ENCODE results near the gene SOX14. TPM values are rescaled to one million over a fixed set of nuclear protein-coding genes. Genes with fewer than 3 reads are reported as not detected.

The SOX14 gene
- total RNA-seq, 1 experiment from 2014 or later = not detected

DNA sequence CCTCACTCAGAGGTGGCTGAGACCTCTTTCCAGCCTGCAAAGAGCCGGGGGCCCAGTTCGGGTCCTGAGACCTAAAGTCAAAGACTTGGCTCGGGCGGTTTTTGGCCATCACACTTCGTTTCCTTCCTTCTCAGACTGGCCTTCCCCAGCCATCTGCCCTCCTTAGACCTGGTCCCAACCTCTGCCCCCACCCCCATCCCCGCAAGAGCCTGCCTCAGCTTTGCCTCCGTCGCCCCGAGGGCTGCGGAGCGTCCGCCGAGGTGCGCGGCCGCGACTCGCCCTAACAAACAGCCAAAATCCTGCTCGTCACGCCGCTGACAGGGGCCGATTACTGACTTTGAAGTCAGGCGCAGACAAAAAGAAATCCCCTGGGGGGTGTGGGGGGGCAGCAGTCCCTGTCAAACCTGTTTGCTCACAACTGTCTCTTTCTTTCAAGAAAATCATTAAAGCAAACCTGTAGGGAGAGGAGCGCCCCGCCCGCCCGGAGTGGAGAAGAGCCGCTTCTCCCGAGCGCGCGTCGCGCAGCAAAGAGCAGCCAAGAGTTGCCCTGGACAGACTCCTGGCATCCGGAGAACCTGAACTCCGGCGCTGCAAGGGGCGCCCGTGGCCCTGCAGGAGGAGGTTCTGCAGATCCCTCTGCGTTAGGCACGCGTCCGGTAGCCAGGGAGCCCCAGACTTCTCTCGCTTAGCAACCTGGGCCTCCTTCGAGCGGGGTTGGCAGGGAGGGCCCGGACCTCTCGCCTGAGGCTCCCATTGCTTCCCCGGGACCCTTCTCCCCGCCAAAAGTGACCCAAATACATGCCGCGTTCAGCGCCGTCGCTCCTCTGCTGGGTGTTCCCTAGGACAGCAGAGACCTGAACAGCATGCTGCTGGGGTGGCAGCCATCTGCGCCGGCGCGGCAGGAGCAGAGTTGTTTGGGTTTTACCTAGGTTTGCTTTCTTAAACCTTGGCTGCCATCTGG is 4.5 kb downstream of the SOX14 start:
- Histone ChIP-seq H3K27me3 (ENCODE audit: insufficient read depth, low read length) (peaks cover 34% of the 10 kb centered on the region), H3K9ac (ENCODE audit: low read length) (no peak overlapping the region), H3K4me3 (replicated peaks in 1 of 2; ENCODE audit: low read depth in 1 of 2, low read length in 2 of 2) (no peak overlapping the region), H3K36me3 (ENCODE audit: control insufficient read depth in 1 of 2, insufficient read depth in 2 of 2, low read length in 2 of 2) (no peaks in the 10 kb centered on the region; a peak in 1 of 4 replicates), H2AFZ (ENCODE audit: low read depth, low read length, poor library complexity, severe bottlenecking) (no peak overlapping the region), H3K9me3 (ENCODE audit: control insufficient read depth in 1 of 2, insufficient read depth in 1 of 2, low read depth in 1 of 2, low read length in 2 of 2) (no peaks in the 10 kb centered on the region), H3K4me2 (ENCODE audit: low read length) (no peak overlapping the region), H3K27ac (ENCODE audit: low read depth, low read length) (no peak overlapping the region), H3K9me2 (ENCODE audit: insufficient read depth) (no peaks in the 10 kb centered on the region), H3K79me2 (ENCODE audit: insufficient read depth, low read length) (no peaks in the 10 kb centered on the region), H4K20me1 (ENCODE audit: insufficient read depth) (no peaks in the 10 kb centered on the region), H3K4me1 (ENCODE audit: control insufficient read depth in 1 of 2, insufficient read depth in 2 of 2, low read length in 2 of 2) (no peaks in the 10 kb centered on the region)
- DNase-seq (ENCODE audit: low read depth, low spot score) = no peak
- CTCF ChIA-PET = no interaction called here
- intact Hi-C loops (cut with micrococcal nuclease) = no loop called here
- POLR2A ChIA-PET = no interaction called here
- RAD21 ChIA-PET (ENCODE audit: low non-redundant PET in 1 of 2, low total read pairs in 2 of 2, uncharacterized antibody in 2 of 2, unreplicated experiment in 2 of 2) = no interaction called here
- ATAC-seq = no peak
- TF ChIP-seq RAD21 (IDR thresholded peaks at IDR 0.05; ENCODE audit: low read depth) = no peak
- no peak for TF ChIP-seq EZH2phosphoT487 (IDR thresholded peaks at IDR 0.05; ENCODE audit: borderline replicate concordance)
- no peak for TF ChIP-seq EGR1 (IDR thresholded peaks at IDR 0.05; ENCODE audit: low read depth)
- no peak for TF ChIP-seq YY1 (IDR thresholded peaks at IDR 0.05; ENCODE audit: extremely low read depth, insufficient replicate concordance, low read depth, low read length)
- TF ChIP-seq POLR2AphosphoS5 (IDR thresholded peaks at IDR 0.05; ENCODE audit: low read depth, low read length) = no peak
- TF ChIP-seq SIN3A (IDR thresholded peaks at IDR 0.05; ENCODE audit: low read depth) = no peak
- no TSS peak for BruUV-seq (replicated peaks)

DNA sequence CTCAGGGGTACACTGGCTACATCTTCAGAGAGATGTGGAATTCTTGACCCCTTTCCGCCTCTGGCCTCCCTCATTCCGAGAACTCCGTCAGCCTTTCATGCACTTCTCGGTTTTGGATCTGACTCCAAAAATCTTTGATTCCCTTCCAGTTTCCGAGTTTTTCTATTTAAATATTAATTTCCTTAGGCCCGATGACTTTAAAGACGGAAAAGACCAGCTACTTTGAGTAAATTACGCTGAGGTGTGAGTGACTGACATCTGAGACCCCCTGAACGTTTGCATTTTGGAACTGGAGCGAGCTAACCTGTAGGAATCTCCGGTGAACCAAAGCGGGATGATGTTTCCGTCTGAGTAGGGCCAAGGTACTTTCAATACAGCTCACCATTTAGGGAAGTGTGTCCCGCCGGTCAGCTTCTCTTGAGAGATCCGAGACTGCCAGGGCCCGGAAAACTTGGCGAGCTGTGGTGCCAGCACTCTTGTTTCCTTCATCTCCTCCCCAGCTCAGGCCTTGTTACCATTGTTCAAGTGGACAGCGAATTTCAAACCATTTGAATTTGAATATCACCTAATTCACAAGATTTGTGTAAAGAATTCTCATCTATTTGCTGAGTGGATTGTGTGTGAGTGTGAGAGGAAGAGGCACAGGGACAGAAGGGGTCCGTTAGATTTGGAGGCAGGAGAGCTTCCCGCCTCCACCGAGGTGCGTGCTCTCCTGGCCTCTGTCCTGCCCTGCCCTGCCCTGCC is 5.4 kb downstream of the SOX14 start:
- H3K4me2 ChIP-seq (ENCODE audit: low read length) = no peak overlapping the region
- no peak overlapping the region for H3K27ac ChIP-seq (ENCODE audit: low read depth, low read length)
- ATAC-seq (no peak), DNase-seq (ENCODE audit: low read depth, low spot score) (no peak)
- no peak overlapping the region for H3K4me3 ChIP-seq (replicated peaks in 1 of 2; ENCODE audit: low read depth in 1 of 2, low read length in 2 of 2)
- no peaks in the 10 kb centered on the region; a peak in 1 of 4 replicates for H3K36me3 ChIP-seq (ENCODE audit: control insufficient read depth in 1 of 2, insufficient read depth in 2 of 2, low read length in 2 of 2)
- no peak overlapping the region for H2AFZ ChIP-seq (ENCODE audit: low read depth, low read length, poor library complexity, severe bottlenecking)
- H3K4me1 ChIP-seq (ENCODE audit: control insufficient read depth in 1 of 2, insufficient read depth in 2 of 2, low read length in 2 of 2) = no peaks in the 10 kb centered on the region
- H3K27me3 ChIP-seq (ENCODE audit: insufficient read depth, low read length) = peaks cover 38% of the 10 kb centered on the region
- BruUV-seq (replicated peaks) = no TSS peak
- H3K9ac ChIP-seq (ENCODE audit: low read length) = no peak overlapping the region
- no peaks in the 10 kb centered on the region for H3K9me2 ChIP-seq (ENCODE audit: insufficient read depth)
- H3K79me2 ChIP-seq (ENCODE audit: insufficient read depth, low read length) = no peaks in the 10 kb centered on the region
- H4K20me1 ChIP-seq (ENCODE audit: insufficient read depth) = no peaks in the 10 kb centered on the region
- no peak for TF ChIP-seq EGR1 (IDR thresholded peaks at IDR 0.05; ENCODE audit: low read depth)
- no peak for TF ChIP-seq ZNF274 (IDR thresholded peaks at IDR 0.05; ENCODE audit: low read depth, low read length)
- TF ChIP-seq, protein P1, sequence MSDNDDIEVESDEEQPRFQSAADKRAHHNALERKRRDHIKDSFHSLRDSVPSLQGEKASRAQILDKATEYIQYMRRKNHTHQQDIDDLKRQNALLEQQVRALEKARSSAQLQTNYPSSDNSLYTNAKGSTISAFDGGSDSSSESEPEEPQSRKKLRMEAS (IDR thresholded peaks at IDR 0.05) = no peak
- TF ChIP-seq FOSL1 (IDR thresholded peaks at IDR 0.05; ENCODE audit: low read depth) = no peak
- TF ChIP-seq SIN3A (IDR thresholded peaks at IDR 0.05; ENCODE audit: low read depth) = no peak
- TF ChIP-seq SRF (IDR thresholded peaks at IDR 0.05; ENCODE audit: low read depth) = no peak
- TF ChIP-seq POLR2AphosphoS5 (IDR thresholded peaks at IDR 0.05; ENCODE audit: low read depth, low read length) = no peak
- no peak for TF ChIP-seq POLR2A (IDR thresholded peaks at IDR 0.05; ENCODE audit: borderline replicate concordance, extremely low read depth, insufficient read depth, insufficient read length)
- TF ChIP-seq RAD21 (IDR thresholded peaks at IDR 0.05; ENCODE audit: low read depth) = no peak
- no peak for TF ChIP-seq SP1 (IDR thresholded peaks at IDR 0.05; ENCODE audit: low read depth)
- TF ChIP-seq EZH2 (IDR thresholded peaks at IDR 0.05) = no peak
- no peak for TF ChIP-seq TCF7L2 (IDR thresholded peaks at IDR 0.05; ENCODE audit: borderline replicate concordance, extremely low read depth, insufficient read depth, insufficient read length)
- TF ChIP-seq, protein P2, sequence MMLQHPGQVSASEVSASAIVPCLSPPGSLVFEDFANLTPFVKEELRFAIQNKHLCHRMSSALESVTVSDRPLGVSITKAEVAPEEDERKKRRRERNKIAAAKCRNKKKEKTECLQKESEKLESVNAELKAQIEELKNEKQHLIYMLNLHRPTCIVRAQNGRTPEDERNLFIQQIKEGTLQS (IDR thresholded peaks at IDR 0.05) = no peak
- POLR2A ChIA-PET = no interaction called here
- no peaks in the 10 kb centered on the region for H3K9me3 ChIP-seq (ENCODE audit: control insufficient read depth in 1 of 2, insufficient read depth in 1 of 2, low read depth in 1 of 2, low read length in 2 of 2)
- CTCF ChIA-PET = no interaction called here
- RAD21 ChIA-PET (ENCODE audit: low non-redundant PET in 1 of 2, low total read pairs in 2 of 2, uncharacterized antibody in 2 of 2, unreplicated experiment in 2 of 2) = no interaction called here
- intact Hi-C loops (cut with micrococcal nuclease) = no loop called here

Measured in HCT116 (cell line).